Measurements from ENCODE around the gene GOLIM4. TPM values are rescaled to one million over a fixed set of nuclear protein-coding genes. Genes with fewer than 3 reads are reported as not detected.

Gene GOLIM4
- total RNA-seq, 1 experiment from 2014 or later: 24.6 TPM

- Histone ChIP-seq H2BK20ac (ENCODE audit: low read depth, low read length, poor library complexity, severe bottlenecking) (no peak overlapping the region), H3K14ac (ENCODE audit: insufficient read depth, low read length) (no peak overlapping the region), H3K9ac (ENCODE audit: extremely low read depth, insufficient read length, low read length) (no peak overlapping the region), H2AFZ (ENCODE audit: low read length) (no peak overlapping the region), H2BK120ac (ENCODE audit: low read depth, low read length, poor library complexity, severe bottlenecking) (no peak overlapping the region), H4K8ac (replicated peaks; ENCODE audit: insufficient read length, low read depth, low read length) (no peak overlapping the region), H3K4ac (ENCODE audit: low read depth, low read length) (no peak overlapping the region), H3K27me3 (ENCODE audit: insufficient read depth, low read length) (no peaks in the 10 kb centered on the region), H2BK5ac (ENCODE audit: insufficient read length, low read length) (no peak overlapping the region), H3K23me2 (ENCODE audit: insufficient read length, low read depth, low read length, poor library complexity, severe bottlenecking) (no peaks in the 10 kb centered on the region), H3K56ac (ENCODE audit: insufficient read length, low read depth, low read length) (no peak overlapping the region), H4K5ac (ENCODE audit: insufficient read length, low read depth, low read length) (no peak overlapping the region), H3K79me2 (ENCODE audit: insufficient read depth, low read length) (no peaks in the 10 kb centered on the region), H4K91ac (ENCODE audit: insufficient read length, low read depth, low read length) (no peak overlapping the region), H2BK12ac (ENCODE audit: insufficient read length, low read depth, low read length) (no peak overlapping the region), H3K23ac (ENCODE audit: insufficient read length, low read depth, low read length) (no peak overlapping the region), H3K9me3 (ENCODE audit: control insufficient read depth, low read depth, low read length) (no peaks in the 10 kb centered on the region), H3K27ac (ENCODE audit: insufficient read length, low read depth, low read length) (no peak overlapping the region), H3K4me1 (ENCODE audit: insufficient read depth, low read length) (no peaks in the 10 kb centered on the region; the same call in 1 of the 2 replicates), H4K20me1 (ENCODE audit: control insufficient read depth, insufficient read depth, insufficient read length) (no peaks in the 10 kb centered on the region), H3K79me1 (ENCODE audit: insufficient read depth, low read depth, low read length, poor library complexity, severe bottlenecking) (no peaks in the 10 kb centered on the region), H3K18ac (ENCODE audit: insufficient read length, low read depth, low read length) (no peak overlapping the region), H2AK5ac (ENCODE audit: insufficient read length, low read length) (no peak overlapping the region), H2BK15ac (ENCODE audit: low read depth, low read length) (no peak overlapping the region), H3T11ph (ENCODE audit: low read length) (no peak overlapping the region), H3K4me2 (ENCODE audit: insufficient read depth, insufficient read length, low read length) (no peak overlapping the region)
- TF ChIP-seq CTCF (conservative IDR thresholded peaks at IDR 0.05): no peak
- Mint-ChIP-seq H3K4me3 (no peak overlapping the region), H3K27me3 (ENCODE audit: low read depth) (no peaks in the 10 kb centered on the region), H3K36me3 (ENCODE audit: insufficient read depth in 1 of 3, low read depth in 3 of 3) (peaks cover 13 to 76% (median 54%) of the 10 kb centered on the region in 3 experiments; a peak in 6 of 7 replicates), H3K4me1 (peaks cover 3 to 5% of the 10 kb centered on the region in 2 experiments), H3K9me3 (no peaks in the 10 kb centered on the region), H3K27ac (no peak overlapping the region; a peak in 1 of 7 replicates)
- no peak for DNase-seq
These were observed 70.6 kb downstream of the GOLIM4 start for GRCh38 chr3:168025076-168025475.
